B cell (primary cell): ENCODE results near the gene F13A1.

Experiments used
- CTCF ChIP-seq: fragments of 200-600 bp; IDR thresholded peaks from one replicate; pipeline ENCODE4 v1.8.0; 2022; ENCODE audit warnings: antibody characterized with exemption, mild to moderate bottlenecking
- EZH2 ChIP-seq: IDR thresholded peaks from 2 replicates; pipeline ENCODE4 v1.6.1; 2012; ENCODE audit warnings: borderline replicate concordance, low read depth, mild to moderate bottlenecking, moderate library complexity, low read length; ENCODE audit not compliant: insufficient read depth, poor library complexity, severe bottlenecking

GRCh38 chr6:6285679-6286078 is 34.8 kb downstream of the F13A1 start:
- no peak for TF ChIP-seq CTCF
- no peak for TF ChIP-seq EZH2
